HG03060 (cell line): ENCODE data around the gene SLC39A9.
"Not testable (repeated sequence)": the region's sequence is repeated elsewhere in the genome, so short reads cannot be mapped to it uniquely, and the experiment has no call there.

ENCODE experiments used
- ATAC-seq: cut with Tn5 transposase; IDR thresholded peaks from one replicate; pipeline ENCODE4 v1.9.1; 2021; ENCODE audit warnings: low read depth, moderate number of reproducible peaks; ENCODE audit not compliant: unreplicated experiment

SLC39A9 gene

GRCh38 chr14:69495341-69495921 lies 96.9 kb downstream of the SLC39A9 start:
- no peak for ATAC-seq

GRCh38 chr14:69497866-69498265 lies 99.4 kb downstream of the SLC39A9 start:
- not testable (repeated sequence) for ATAC-seq

DNA sequence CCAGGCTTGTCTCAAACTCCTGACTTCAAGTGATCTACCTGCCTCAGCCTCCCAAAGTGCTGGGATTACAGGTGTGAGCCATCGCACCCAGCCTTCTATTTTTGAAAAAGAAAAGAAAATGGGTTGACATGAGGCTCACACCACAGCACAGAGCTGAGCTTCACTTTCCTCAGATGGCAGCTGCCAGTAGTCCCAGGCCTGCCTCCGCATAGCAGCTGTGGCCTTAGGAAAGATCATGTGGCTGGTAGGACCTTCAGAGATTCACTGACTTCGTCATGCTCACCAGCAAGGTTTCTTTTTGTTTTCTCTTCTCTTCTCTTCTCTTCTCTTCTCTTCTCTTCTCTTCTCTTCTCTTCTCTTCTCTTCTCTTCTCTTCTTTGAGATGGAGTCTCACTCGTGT lies 99.8 kb downstream of the SLC39A9 start:
- not testable (repeated sequence) for ATAC-seq

DNA sequence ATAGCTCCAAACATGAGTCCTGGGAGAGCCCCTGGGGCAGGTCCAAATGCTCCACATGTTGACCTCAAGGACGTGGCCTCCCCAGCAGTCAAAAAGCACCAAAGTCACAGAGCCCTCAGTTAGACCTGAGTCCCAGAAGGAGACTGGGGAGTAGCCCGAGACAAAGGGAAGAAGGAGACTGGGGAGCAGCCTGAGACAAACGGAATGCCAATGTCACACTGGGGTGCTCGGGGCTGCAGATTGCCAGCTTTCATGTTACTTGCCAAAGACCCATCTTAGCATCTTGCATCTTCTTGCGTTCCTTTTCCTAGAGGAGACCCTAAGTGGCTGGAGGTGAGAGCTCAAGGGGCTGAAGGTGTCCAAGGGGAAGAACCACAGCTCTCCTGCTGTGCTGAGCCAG lies 100.9 kb downstream of the SLC39A9 start:
- no peak for ATAC-seq

GRCh38 chr14:69500096-69500495 lies 101.6 kb downstream of the SLC39A9 start:
- no peak for ATAC-seq

DNA sequence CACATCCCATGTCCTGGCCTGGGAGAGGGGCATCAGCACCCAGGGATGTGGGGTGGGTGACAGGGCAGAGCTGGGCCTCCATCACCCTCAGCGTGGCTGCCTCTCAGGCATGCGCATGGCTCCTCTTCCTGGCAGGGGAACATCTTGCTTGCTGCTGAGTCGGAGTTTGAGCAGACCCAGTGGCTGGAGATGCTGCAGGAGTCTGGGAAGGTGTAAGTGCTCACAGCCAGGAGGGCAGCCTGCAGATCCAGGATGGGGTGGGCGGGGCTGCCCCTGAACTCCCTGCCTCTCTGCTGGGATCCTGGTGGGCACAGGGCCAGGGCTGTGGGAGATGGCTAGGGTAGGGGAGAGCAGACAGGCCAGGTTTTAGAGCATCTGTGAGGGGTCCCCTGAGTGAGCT lies 102.2 kb downstream of the SLC39A9 start:
- no peak for ATAC-seq

GRCh38 chr14:69501423-69501838 lies 102.9 kb downstream of the SLC39A9 start:
- ATAC-seq, result no peak

DNA sequence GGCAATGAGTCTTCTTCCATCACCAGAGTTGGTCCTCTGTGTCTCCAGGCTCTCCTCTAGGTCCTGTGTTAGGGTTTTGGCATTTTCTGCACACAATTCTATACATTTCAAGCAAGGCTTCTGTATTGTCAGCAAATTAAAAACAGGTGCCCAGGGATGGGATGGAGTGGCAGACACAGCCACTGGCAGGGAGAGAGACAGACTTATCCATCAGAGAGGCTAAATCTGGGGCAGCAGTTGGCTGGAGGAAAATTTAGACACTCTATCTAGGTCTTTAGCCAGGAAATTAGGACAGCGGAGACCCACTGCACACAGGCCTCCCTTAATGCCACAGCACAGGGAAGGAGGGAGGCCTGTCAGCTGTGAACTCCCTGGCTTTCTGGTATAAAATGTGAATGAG lies 106.3 kb downstream of the SLC39A9 start:
- ATAC-seq, result no peak

DNA sequence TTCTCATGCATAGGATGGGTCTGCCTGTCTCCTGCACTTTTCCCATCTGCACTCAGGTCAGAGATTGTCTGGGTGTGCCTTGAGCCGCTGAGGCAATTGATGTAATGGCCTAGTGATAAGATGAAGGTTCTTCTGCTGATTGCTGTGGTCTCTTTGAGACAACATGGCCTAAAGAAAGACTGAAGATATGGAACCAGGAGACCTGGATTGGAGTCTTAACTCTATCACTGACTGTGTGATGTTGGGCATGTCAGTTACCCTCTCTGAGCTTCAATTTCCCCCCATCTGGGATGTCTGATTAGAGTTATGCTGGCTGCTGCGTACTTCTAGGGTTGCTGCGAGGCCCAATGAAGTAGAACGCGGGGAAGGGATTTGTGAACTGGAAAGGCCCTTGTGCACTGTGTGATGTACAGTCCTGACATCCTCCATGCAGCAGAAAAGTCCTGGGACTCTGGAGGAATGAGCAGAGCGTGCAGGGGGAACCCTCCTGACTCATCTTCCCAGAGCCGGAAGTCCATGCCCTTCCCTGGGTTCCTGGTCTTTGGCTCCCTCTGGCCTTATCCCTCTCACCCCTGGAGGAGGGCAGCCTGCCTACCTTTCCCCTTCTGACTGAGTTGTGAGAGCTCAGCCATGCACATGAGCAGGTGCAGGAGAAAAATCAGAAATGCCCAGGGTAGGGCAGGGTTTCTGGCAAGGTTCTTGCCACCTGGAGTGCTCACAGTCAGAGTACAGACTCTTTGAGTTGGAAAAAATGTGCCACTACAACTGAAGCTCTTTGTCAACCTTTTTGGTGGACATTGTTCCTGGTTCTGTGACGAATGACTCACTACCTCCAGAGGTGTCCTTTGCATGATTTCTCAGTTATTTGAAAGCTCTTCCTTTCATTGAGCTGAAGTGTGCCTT lies 107.1 kb downstream of the SLC39A9 start:
- ATAC-seq, result no peak

- ATAC-seq, result no peak
These were observed 107.7 kb downstream of the SLC39A9 start for GRCh38 chr14:69506241-69506595.
